GM12801 (cell line): Measurements from ENCODE around the gene DMRTA2.

ENCODE experiments used
- TF ChIP-seq, protein P1 (sequence below): IDR thresholded peaks from one replicate; pipeline ENCODE4 v1.5.1; 2011; ENCODE audit warnings: control low read depth; ENCODE audit not compliant: insufficient read length; ENCODE audit errors: extremely low read depth

Gene DMRTA2

GRCh38 chr1:50450861-50451653 lies 27.8 kb upstream of the DMRTA2 start:
- TF ChIP-seq, protein P1, sequence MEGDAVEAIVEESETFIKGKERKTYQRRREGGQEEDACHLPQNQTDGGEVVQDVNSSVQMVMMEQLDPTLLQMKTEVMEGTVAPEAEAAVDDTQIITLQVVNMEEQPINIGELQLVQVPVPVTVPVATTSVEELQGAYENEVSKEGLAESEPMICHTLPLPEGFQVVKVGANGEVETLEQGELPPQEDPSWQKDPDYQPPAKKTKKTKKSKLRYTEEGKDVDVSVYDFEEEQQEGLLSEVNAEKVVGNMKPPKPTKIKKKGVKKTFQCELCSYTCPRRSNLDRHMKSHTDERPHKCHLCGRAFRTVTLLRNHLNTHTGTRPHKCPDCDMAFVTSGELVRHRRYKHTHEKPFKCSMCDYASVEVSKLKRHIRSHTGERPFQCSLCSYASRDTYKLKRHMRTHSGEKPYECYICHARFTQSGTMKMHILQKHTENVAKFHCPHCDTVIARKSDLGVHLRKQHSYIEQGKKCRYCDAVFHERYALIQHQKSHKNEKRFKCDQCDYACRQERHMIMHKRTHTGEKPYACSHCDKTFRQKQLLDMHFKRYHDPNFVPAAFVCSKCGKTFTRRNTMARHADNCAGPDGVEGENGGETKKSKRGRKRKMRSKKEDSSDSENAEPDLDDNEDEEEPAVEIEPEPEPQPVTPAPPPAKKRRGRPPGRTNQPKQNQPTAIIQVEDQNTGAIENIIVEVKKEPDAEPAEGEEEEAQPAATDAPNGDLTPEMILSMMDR = no peak

GRCh38 chr1:50447961-50448360 lies 24.7 kb upstream of the DMRTA2 start:
- TF ChIP-seq, protein P1 = no peak

- TF ChIP-seq, protein P1 = no peak
Observed at GRCh38 chr1:50441183-50441582, 17.9 kb upstream of the DMRTA2 start.

DNA sequence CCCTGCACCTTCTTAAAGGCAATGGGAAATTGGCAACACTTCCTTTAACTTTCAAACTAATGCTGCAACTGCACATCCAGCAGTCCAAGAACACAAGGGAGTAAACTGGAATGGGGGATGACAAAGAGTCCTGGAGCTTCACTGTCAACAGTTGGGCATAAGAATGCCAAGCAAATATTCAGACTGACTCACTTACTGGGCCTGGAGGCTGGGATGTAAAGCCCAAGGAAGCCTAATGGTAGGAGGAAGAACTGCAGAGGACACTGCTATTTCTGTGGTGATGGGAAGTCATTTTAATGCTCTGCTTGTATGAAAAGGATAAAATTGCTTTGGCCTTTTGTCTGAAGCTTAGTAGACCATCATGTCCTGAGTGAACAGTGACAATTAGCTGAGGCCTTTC lies 15.7 kb upstream of the DMRTA2 start:
- TF ChIP-seq, protein P1 = no peak

GRCh38 chr1:50436489-50436888 lies 13.2 kb upstream of the DMRTA2 start:
- TF ChIP-seq, protein P1 = no peak

GRCh38 chr1:50430010-50430405 lies 6.8 kb upstream of the DMRTA2 start:
- TF ChIP-seq, protein P1 = no peak

DNA sequence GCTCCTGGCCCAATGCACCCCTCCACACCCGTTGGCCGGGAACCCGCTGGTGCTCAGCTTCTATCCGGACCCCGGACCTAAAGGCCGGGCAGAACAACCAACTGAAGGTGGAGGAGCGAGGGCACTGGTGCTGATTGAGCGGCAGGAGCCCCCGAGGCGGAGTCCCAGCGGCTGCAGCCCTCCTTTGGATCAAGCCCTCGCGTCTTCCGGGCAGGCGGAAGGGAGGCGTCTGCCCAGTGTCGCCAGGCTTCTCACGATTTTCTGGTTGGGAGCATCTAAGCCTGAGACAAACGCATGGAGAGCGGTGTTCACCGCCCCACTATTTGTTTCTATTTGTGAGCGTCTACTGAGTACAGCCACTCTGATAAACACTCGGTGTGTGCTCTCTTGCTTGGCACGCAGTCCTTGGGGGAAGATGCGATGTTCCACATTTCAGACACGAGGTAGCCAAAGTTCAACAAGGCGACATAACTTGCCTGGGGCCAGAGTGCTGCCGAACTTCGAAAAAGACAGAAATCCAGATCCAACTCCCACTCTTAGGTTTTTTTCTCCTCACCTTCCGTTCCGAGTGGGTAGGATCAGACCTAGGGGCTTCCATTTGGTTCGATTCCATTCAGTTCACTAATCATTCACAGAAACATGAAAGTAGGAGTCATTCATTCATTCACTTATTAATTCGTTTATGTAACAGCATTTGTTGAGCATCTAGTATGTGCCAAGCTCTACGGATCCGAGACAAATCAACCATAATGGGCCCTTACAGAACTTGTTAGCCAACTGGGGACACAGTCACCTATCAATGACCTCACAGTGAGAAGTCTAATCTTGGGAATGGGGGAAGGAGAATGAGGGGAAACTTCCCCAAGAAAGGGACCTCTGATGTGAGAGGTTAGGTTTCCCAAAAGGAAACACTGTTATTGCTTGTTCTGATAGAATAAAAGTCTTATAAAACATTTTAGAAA lies 4.9 kb upstream of the DMRTA2 start:
- TF ChIP-seq, protein P1 = no peak
